ENCODE data around the gene EPHA3.

EPHA3 gene

GRCh38 chr3:89270201-89270600 lies 162.8 kb downstream of the EPHA3 start:
- H3K27ac ChIP-seq (replicated peaks), result no peak overlapping the region
- DNase-seq (ENCODE audit: low read depth in 1 of 2, low spot score in 1 of 2), result no peak
- no peak overlapping the region for H3K4me3 ChIP-seq (replicated peaks; ENCODE audit: insufficient read depth, low read length)
- no peak for TF ChIP-seq REST (IDR thresholded peaks at IDR 0.05; ENCODE audit: insufficient replicate concordance, low read depth)
- H3K27me3 ChIP-seq (ENCODE audit: insufficient read depth, poor library complexity, severe bottlenecking), result no peaks in the 10 kb centered on the region

- DNase-seq (ENCODE audit: low read depth in 1 of 2, low spot score in 1 of 2), result no peak
- Histone ChIP-seq H3K27me3 (ENCODE audit: insufficient read depth, poor library complexity, severe bottlenecking) (no peaks in the 10 kb centered on the region), H3K4me3 (replicated peaks; ENCODE audit: insufficient read depth, low read length) (no peak overlapping the region), H3K27ac (replicated peaks) (no peak overlapping the region)
- TF ChIP-seq SPI1 (IDR thresholded peaks at IDR 0.05; ENCODE audit: borderline replicate concordance, low read depth), result no peak
- no peak for TF ChIP-seq CTCF (IDR thresholded peaks at IDR 0.05; ENCODE audit: insufficient read depth, low read length)
- no peak for TF ChIP-seq POLR2AphosphoS5 (IDR thresholded peaks at IDR 0.05; ENCODE audit: low read depth)
- TF ChIP-seq GABPA (IDR thresholded peaks at IDR 0.05; ENCODE audit: low read depth), result no peak
- no peak for TF ChIP-seq REST (IDR thresholded peaks at IDR 0.05; ENCODE audit: insufficient replicate concordance, low read depth)
Measured at GRCh38 chr3:89275001-89275400, 167.6 kb downstream of the EPHA3 start.

DNA sequence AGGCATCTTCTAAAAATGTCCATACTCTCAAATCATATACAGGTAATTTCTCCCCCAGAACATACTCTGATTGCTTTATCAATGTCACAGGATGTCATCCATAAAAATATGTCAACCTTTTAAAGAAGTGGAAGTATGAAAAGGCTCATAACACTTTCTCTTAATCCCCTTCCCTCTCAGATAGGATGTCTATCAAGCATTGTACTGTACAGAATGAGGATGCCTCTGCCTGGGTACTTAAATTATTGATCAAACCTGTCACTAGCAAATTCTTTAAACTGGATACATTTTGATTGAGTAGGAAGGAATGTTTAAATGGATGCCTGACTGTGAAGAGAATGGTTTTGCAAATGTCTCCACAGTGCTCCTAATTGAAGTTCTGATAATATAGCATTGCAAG lies 168.7 kb downstream of the EPHA3 start:
- no peak for TF ChIP-seq GABPA (IDR thresholded peaks at IDR 0.05; ENCODE audit: low read depth)
- DNase-seq (ENCODE audit: low read depth in 1 of 2, low spot score in 1 of 2), result no peak
- Histone ChIP-seq H3K27me3 (ENCODE audit: insufficient read depth, poor library complexity, severe bottlenecking) (no peaks in the 10 kb centered on the region), H3K27ac (replicated peaks) (no peak overlapping the region), H3K4me3 (replicated peaks; ENCODE audit: insufficient read depth, low read length) (no peak overlapping the region)

GRCh38 chr3:89278302-89279025 lies 171.0 kb downstream of the EPHA3 start:
- TF ChIP-seq CTCF (IDR thresholded peaks at IDR 0.05; ENCODE audit: insufficient read depth, low read length) (no peak), POLR2AphosphoS5 (IDR thresholded peaks at IDR 0.05; ENCODE audit: low read depth) (no peak), GABPA (IDR thresholded peaks at IDR 0.05; ENCODE audit: low read depth) (no peak), SPI1 (IDR thresholded peaks at IDR 0.05; ENCODE audit: borderline replicate concordance, low read depth) (no peak), REST (IDR thresholded peaks at IDR 0.05; ENCODE audit: insufficient replicate concordance, low read depth) (no peak)
- no peaks in the 10 kb centered on the region for H3K27me3 ChIP-seq (ENCODE audit: insufficient read depth, poor library complexity, severe bottlenecking)
- no peak overlapping the region for H3K4me3 ChIP-seq (replicated peaks; ENCODE audit: insufficient read depth, low read length)
- no peak for DNase-seq (ENCODE audit: low read depth in 1 of 2, low spot score in 1 of 2)
- H3K27ac ChIP-seq (replicated peaks), result no peak overlapping the region

Data from HL-60 (cell line).